ENCODE measurements around the gene BCOR. TPM values are rescaled to one million over a fixed set of nuclear protein-coding genes. Genes with fewer than 3 reads are reported as not detected.

BCOR gene
- total RNA-seq, 1 donor from 2014 or later, result 24.8 TPM

- peaks cover 46% of the 10 kb centered on the region for H3K4me1 Mint-ChIP-seq (ENCODE audit: unreplicated experiment)
Measured at GRCh38 chrX:40097141-40097503, 636 bp downstream of the BCOR start.

DNA sequence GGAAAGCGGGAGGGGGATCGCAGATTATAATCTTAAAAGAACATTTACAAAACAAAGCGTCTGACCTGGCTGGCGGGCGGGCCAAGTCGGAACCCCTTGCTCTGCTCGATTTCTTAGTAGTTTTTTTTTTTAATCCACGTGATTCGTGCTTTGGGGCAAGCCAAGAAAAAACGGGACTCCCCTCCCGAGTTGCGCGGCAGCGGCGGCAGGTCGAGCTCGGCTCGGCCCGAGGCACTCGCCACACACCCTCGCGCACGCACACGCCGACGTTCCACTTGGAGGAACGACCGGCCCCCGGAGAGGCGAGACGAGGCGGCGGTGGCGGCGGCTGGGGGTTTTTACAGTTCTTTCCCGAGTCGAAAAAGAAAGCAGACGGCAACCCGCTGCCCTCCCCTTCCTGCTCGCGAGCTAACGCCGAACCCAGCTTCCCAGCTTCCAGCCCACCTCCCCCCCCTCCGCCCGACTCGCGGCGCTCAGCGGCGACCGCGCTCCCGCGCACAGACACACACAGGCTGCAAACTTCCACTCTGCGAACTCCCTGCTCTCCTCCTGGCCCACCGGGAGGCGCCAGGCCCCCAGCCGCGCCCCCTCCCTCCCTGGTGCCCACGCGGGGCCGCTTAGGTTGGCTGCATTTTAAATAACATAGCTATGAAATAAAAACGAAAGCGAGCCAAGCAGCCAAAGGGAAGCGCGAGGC lies 1.2 kb downstream of the BCOR start:
- Mint-ChIP-seq H3K27ac (ENCODE audit: unreplicated experiment) (peak overlapping the region; percentile 80), H3K9me3 (ENCODE audit: unreplicated experiment) (no peaks in the 10 kb centered on the region), H3K27me3 (ENCODE audit: unreplicated experiment) (no peaks in the 10 kb centered on the region), H3K36me3 (ENCODE audit: unreplicated experiment) (no peaks in the 10 kb centered on the region), H3K4me1 (ENCODE audit: unreplicated experiment) (peaks cover 41% of the 10 kb centered on the region), H3K4me3 (ENCODE audit: unreplicated experiment) (peak overlapping the region; percentile 91)
- TF ChIP-seq, protein P1, sequence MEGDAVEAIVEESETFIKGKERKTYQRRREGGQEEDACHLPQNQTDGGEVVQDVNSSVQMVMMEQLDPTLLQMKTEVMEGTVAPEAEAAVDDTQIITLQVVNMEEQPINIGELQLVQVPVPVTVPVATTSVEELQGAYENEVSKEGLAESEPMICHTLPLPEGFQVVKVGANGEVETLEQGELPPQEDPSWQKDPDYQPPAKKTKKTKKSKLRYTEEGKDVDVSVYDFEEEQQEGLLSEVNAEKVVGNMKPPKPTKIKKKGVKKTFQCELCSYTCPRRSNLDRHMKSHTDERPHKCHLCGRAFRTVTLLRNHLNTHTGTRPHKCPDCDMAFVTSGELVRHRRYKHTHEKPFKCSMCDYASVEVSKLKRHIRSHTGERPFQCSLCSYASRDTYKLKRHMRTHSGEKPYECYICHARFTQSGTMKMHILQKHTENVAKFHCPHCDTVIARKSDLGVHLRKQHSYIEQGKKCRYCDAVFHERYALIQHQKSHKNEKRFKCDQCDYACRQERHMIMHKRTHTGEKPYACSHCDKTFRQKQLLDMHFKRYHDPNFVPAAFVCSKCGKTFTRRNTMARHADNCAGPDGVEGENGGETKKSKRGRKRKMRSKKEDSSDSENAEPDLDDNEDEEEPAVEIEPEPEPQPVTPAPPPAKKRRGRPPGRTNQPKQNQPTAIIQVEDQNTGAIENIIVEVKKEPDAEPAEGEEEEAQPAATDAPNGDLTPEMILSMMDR (IDR thresholded peaks at IDR 0.05), result no peak
- DNase-seq (ENCODE audit: extremely low spot score, unreplicated experiment), result no peak

More at GRCh38 chrX:40097141-40097503, 636 bp downstream of the BCOR start:
- Mint-ChIP-seq H3K27me3 (ENCODE audit: unreplicated experiment) (no peaks in the 10 kb centered on the region), H3K4me3 (ENCODE audit: unreplicated experiment) (peak overlapping the region; percentile 91), H3K9me3 (ENCODE audit: unreplicated experiment) (no peaks in the 10 kb centered on the region), H3K36me3 (ENCODE audit: unreplicated experiment) (no peaks in the 10 kb centered on the region), H3K27ac (ENCODE audit: unreplicated experiment) (peak overlapping the region; percentile 34)
- TF ChIP-seq, protein P1 (IDR thresholded peaks at IDR 0.05), result no peak
- no peak for DNase-seq (ENCODE audit: extremely low spot score, unreplicated experiment)

DNA sequence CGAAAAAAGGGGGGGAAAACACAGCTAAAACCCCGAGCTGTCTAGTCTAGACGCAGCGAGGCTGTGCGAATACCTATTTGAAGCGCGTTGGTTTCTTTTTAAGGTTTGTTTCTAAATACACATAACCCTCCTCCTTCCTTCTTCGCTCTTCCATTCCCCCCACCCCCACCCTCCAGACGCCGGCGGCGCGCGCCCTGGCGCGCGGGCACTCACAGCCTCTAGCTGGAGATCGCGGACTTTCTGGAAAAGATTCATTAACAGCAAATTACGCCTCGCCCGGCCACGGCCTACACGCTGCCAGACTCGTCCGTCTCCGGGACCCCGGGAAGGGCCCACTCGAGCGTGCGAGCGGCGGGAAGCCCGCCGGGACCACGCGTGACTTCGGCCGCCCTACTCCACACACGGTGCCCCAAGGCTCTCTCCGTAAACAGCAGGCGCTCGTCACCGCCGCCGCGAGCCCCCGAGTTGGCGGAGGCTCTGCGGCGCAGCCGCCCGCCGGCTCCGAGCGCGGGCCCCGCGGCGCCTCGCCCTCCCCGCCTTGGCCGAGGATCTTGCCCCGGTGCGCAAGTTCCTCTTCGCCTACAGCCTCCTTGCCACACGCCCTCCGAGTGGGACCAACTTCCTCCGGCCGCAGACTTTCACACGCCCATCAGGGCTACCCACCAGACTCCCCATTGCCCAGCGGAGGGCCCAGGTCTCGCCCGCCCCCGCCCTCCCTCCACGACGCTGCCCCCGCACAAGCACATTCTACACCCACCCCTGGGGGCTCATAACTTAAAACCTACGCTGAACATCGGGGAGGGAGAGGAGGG lies 2.0 kb downstream of the BCOR start:
- peak overlapping the region; percentile 91 for H3K4me3 Mint-ChIP-seq (ENCODE audit: unreplicated experiment)
- TF ChIP-seq, protein P1 (IDR thresholded peaks at IDR 0.05), result no peak
- no peaks in the 10 kb centered on the region for H3K27me3 Mint-ChIP-seq (ENCODE audit: unreplicated experiment)
- peaks cover 41% of the 10 kb centered on the region for H3K4me1 Mint-ChIP-seq (ENCODE audit: unreplicated experiment)
- H3K9me3 Mint-ChIP-seq (ENCODE audit: unreplicated experiment), result no peaks in the 10 kb centered on the region
- H3K36me3 Mint-ChIP-seq (ENCODE audit: unreplicated experiment), result peaks cover 2% of the 10 kb centered on the region
- DNase-seq (ENCODE audit: extremely low spot score, unreplicated experiment), result no peak
- H3K27ac Mint-ChIP-seq (ENCODE audit: unreplicated experiment), result peak overlapping the region; percentile 94

- TF ChIP-seq, protein P1 (IDR thresholded peaks at IDR 0.05), result no peak
- H3K9me3 Mint-ChIP-seq (ENCODE audit: unreplicated experiment), result no peaks in the 10 kb centered on the region
- DNase-seq (ENCODE audit: extremely low spot score, unreplicated experiment), result no peak
- H3K27ac Mint-ChIP-seq (ENCODE audit: unreplicated experiment), result peak overlapping the region; percentile 94
- H3K27me3 Mint-ChIP-seq (ENCODE audit: unreplicated experiment), result no peaks in the 10 kb centered on the region
- H3K4me3 Mint-ChIP-seq (ENCODE audit: unreplicated experiment), result peak overlapping the region; percentile 91
- H3K36me3 Mint-ChIP-seq (ENCODE audit: unreplicated experiment), result peaks cover 2% of the 10 kb centered on the region
- H3K4me1 Mint-ChIP-seq (ENCODE audit: unreplicated experiment), result peaks cover 35% of the 10 kb centered on the region
Measured at GRCh38 chrX:40094900-40095582, 2.7 kb downstream of the BCOR start.
